Liver (tissue), 9 donors: ENCODE data around the gene HPN. TPM values are rescaled to one million over a fixed set of nuclear protein-coding genes. Genes with fewer than 3 reads are reported as not detected.

Experiments used
- DNase-seq: peaks from one replicate; pipeline ENCODE4 v3.0.0-alpha.2; 2017; ENCODE audit warnings: low spot score
- H3K27ac ChIP-seq, 2 donors: one replicate each; pipeline ENCODE4 v1.7.0; 2013; ENCODE audit warnings: inconsistent platforms in 2 of 2, low read length in 2 of 2, control low read depth in 1 of 2, low read depth in 1 of 2, mild to moderate bottlenecking in 1 of 2
- H3K27me3 ChIP-seq, 4 donors: one replicate each; pipeline versions ENCODE4 v1.6.1 to v1.7.0; 2013; ENCODE audit warnings: low read length in 3 of 4, inconsistent platforms in 1 of 4, mild to moderate bottlenecking in 1 of 4, moderate library complexity in 1 of 4; ENCODE audit not compliant: control insufficient read depth in 4 of 4, insufficient read depth in 4 of 4
- H3K36me3 ChIP-seq, 4 donors: one replicate each; pipeline versions ENCODE4 v1.6.1 to v1.7.0; 2013; ENCODE audit warnings: low read length in 3 of 4, mild to moderate bottlenecking in 3 of 4, low read depth in 1 of 4, moderate library complexity in 1 of 4; ENCODE audit not compliant: control insufficient read depth in 4 of 4, insufficient read depth in 3 of 4
- H3K4me1 ChIP-seq, 4 donors: one replicate each; pipeline versions ENCODE4 v1.6.1 to v1.7.0; 2013; ENCODE audit warnings: low read length in 3 of 4, mild to moderate bottlenecking in 3 of 4, moderate library complexity in 1 of 4; ENCODE audit not compliant: control insufficient read depth in 4 of 4, insufficient read depth in 4 of 4
- H3K4me3 ChIP-seq, 3 donors: one replicate each; pipeline versions ENCODE4 v1.6.1 to v1.7.0; 2013; ENCODE audit warnings: low read length in 3 of 3, control low read depth in 1 of 3, low read depth in 1 of 3, mild to moderate bottlenecking in 1 of 3
- H3K9ac ChIP-seq, 2 donors: one replicate each; pipeline ENCODE4 v1.7.0; 2013; ENCODE audit warnings: low read length in 2 of 2, mild to moderate bottlenecking in 2 of 2, moderate library complexity in 2 of 2, control low read depth in 1 of 2, low read depth in 1 of 2
- H3K9me3 ChIP-seq, 4 donors: one replicate each; pipeline versions ENCODE4 v1.6.1 to v1.7.0; 2013; ENCODE audit warnings: low read length in 3 of 4; ENCODE audit not compliant: control insufficient read depth in 4 of 4
- FOXA1 ChIP-seq: IDR thresholded peaks from 2 replicates; pipeline ENCODE4 v1.6.1; 2016; ENCODE audit warnings: antibody characterized with exemption
- FOXA2 ChIP-seq: IDR thresholded peaks from 2 replicates; pipeline ENCODE4 v1.6.1; 2016; ENCODE audit warnings: antibody characterized with exemption
- HNF4A ChIP-seq, 2 donors: conservative IDR thresholded peaks; 2 replicates each; pipeline ENCODE4 v1.6.1; 2016; ENCODE audit warnings: antibody characterized with exemption in 2 of 2, mild to moderate bottlenecking in 2 of 2
- HNF4G ChIP-seq: IDR thresholded peaks from 2 replicates; pipeline ENCODE4 v1.6.1; 2016; ENCODE audit warnings: antibody characterized with exemption
- NR2F2 ChIP-seq: IDR thresholded peaks from 2 replicates; pipeline ENCODE4 v1.6.1; 2016; ENCODE audit warnings: antibody characterized with exemption
- RXRA ChIP-seq, 2 donors: IDR thresholded peaks; 2 replicates each; pipeline ENCODE4 v1.6.1; 2017 to 2018; ENCODE audit warnings: antibody characterized with exemption in 2 of 2, mild to moderate bottlenecking in 1 of 2
- SP1 ChIP-seq: IDR thresholded peaks from 2 replicates; pipeline ENCODE4 v1.6.1; 2018; ENCODE audit warnings: antibody characterized with exemption, mild to moderate bottlenecking
- TAF1 ChIP-seq: conservative IDR thresholded peaks from 2 replicates; pipeline ENCODE4 v1.6.1; 2016; ENCODE audit warnings: antibody characterized with exemption, mild to moderate bottlenecking
- YY1 ChIP-seq: IDR thresholded peaks from 2 replicates; pipeline ENCODE4 v1.6.1; 2016; ENCODE audit warnings: antibody characterized with exemption, mild to moderate bottlenecking
- WGBS: extraction: QIAGEN DNeasy Blood & Tissue Kit; methylation state at CpG from one replicate; pipeline ENCODE4 v1.1.7; 2013; 5-methylcytosine and 5-hydroxymethylcytosine counted together
- polyA plus RNA-seq, 2 donors: library from polyadenylated mRNA; stranded (reverse) in 1 of 2; unstranded in 1 of 2; fragments of 200-250 nt in 1 of 2; fragments of >200 nt in 1 of 2; fragmentation: Nextera tagmentation in 1 of 2; extraction: Ambion mirVana in 1 of 2; gene quantifications; one replicate each; pipeline versions ENCODE4 v1.2.1 to v1.2.3, GENCODE V29; 2013 to 2015
- total RNA-seq, 2 donors: library from RNA; depleted of rRNA; stranded (reverse); fragments of >200 nt; gene quantifications; one replicate each; pipeline ENCODE4 v1.2.3, GENCODE V29; 2014
- TF ChIP-seq, protein P1 (sequence below): IDR thresholded peaks from 2 replicates; pipeline ENCODE4 v1.6.1; 2016; ENCODE audit warnings: antibody characterized with exemption
- TF ChIP-seq, protein P2 (sequence below): IDR thresholded peaks from 2 replicates; pipeline ENCODE4 v1.6.1; 2016; ENCODE audit warnings: antibody characterized with exemption
- TF ChIP-seq, protein P3 (sequence below): fragments of 150-350 bp; IDR thresholded peaks from 2 replicates; pipeline ENCODE4 v1.5.1; 2017; ENCODE audit warnings: improper control_type of control experiment, low read depth, low read length; ENCODE audit not compliant: missing input control
- donor health status: healthy.
- donor health status: healthy.
- donor health status: healthy.
- donor health status: healthy.
- donor health status: healthy.

The HPN gene
- total and polyA plus RNA-seq, 4 donors: 130 to 535 (median 335) TPM

DNA sequence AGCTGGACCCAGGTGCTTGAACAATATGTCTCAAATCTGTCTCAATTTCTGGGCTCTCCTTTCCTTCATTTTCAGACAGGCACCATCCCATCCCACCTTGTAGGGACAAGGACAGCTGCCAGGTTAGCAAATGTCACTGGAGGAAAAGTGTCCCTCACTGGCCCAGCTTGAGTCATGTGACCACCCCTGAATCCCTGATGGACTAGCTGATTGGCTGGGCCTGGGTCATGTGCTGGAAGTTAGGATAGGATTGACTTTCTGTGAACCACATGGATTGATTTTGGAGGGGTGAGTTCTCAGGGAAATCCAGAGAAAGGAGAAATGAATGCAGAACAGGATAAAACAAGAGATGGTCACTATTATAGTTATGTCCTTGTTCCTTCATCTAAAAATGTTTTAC is 45.9 kb downstream of the HPN start:
- no peak for TF ChIP-seq FOXA1
- TF ChIP-seq FOXA2: no peak
- TF ChIP-seq YY1: no peak
- no peak for TF ChIP-seq TAF1
- TF ChIP-seq, protein P1, sequence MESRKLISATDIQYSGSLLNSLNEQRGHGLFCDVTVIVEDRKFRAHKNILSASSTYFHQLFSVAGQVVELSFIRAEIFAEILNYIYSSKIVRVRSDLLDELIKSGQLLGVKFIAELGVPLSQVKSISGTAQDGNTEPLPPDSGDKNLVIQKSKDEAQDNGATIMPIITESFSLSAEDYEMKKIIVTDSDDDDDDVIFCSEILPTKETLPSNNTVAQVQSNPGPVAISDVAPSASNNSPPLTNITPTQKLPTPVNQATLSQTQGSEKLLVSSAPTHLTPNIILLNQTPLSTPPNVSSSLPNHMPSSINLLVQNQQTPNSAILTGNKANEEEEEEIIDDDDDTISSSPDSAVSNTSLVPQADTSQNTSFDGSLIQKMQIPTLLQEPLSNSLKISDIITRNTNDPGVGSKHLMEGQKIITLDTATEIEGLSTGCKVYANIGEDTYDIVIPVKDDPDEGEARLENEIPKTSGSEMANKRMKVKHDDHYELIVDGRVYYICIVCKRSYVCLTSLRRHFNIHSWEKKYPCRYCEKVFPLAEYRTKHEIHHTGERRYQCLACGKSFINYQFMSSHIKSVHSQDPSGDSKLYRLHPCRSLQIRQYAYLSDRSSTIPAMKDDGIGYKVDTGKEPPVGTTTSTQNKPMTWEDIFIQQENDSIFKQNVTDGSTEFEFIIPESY: no peak
- H3K27ac ChIP-seq: no peak overlapping the region

DNA sequence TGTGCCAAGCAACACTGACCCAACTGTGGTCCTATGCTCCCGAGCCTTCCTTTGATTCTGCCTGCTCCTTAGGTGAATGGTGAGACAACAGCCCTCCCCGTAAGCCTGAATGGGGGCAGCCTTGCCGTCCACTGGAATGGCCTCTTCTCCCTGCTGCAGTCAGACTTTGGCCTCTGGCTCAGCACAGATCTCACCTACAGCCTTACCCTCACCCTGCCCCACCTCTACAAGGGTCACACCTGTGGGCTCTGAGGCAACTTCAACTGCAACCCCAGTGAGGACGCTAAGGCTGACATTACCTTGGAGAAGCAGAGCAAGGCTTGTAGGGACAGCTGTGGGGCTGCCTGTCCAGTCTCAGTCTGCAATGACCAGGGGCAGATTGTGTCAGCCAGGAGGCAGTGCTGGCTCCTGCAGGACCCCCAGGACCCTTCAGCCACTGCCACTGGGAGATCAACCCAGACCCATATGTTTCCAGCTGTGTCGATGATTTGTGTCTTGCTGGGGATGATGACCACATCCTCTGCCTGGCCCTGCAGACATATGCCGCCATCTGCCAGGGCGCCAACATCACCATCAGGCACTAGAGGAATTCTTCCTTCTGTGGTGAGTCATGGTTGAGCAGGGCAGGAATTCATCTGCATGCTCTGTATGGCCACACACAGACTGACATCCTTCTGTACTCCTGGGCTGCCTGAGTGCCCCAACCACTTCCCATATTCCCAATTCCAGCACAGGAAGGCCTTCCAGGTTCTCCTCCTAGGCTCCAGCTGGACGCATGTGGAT is 46.8 kb downstream of the HPN start:
- 82% methylated on average over 8 of the region's 8 CpGs for WGBS
- no peaks in the 10 kb centered on the region for H3K9me3 ChIP-seq
- no peak for DNase-seq
- H3K36me3 ChIP-seq: no peaks in the 10 kb centered on the region
- H3K4me1 ChIP-seq: peaks cover 3 to 28% (median 17%) of the 10 kb centered on the region in 4 donors
- no peak overlapping the region for H3K9ac ChIP-seq
- TF ChIP-seq HNF4A (conservative IDR thresholded peaks at IDR 0.05): peak in 1 of 2 donors; percentile 3
- no peak for TF ChIP-seq HNF4G
- TF ChIP-seq, protein P2, sequence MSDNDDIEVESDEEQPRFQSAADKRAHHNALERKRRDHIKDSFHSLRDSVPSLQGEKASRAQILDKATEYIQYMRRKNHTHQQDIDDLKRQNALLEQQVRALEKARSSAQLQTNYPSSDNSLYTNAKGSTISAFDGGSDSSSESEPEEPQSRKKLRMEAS: no peak
- no peak overlapping the region for H3K4me3 ChIP-seq
- H3K27me3 ChIP-seq: no peaks in the 10 kb centered on the region
- H3K27ac ChIP-seq: no peak overlapping the region

More for the DNA sequence above, 45.9 kb downstream of the HPN start:
- no peaks in the 10 kb centered on the region for H3K36me3 ChIP-seq
- no peaks in the 10 kb centered on the region for H3K27me3 ChIP-seq
- H3K9me3 ChIP-seq: no peaks in the 10 kb centered on the region
- no peak overlapping the region for H3K4me3 ChIP-seq
- no peak for DNase-seq
- H3K4me1 ChIP-seq: peaks cover 3 to 32% (median 18%) of the 10 kb centered on the region in 4 donors
- no peak overlapping the region for H3K9ac ChIP-seq

DNA sequence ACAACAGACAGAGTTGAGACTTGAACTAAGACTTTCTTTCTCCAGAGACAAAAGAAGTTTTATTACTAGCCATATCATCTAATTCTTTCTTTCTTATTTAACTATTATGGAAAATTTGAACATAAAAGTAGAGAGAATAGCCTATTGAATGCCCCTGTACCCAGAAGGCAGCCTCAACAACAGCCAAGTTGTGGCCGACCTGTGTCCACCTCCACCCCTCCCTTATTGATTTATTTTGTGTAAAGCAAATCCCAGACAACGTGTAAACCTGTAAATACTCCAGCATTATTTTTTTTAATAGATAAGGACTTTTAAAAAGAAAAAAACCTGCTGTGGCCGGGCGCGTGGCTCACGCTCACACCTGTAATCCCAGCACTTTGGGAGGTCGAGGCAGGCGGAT is 48.0 kb downstream of the HPN start:
- H3K9ac ChIP-seq: no peak overlapping the region
- H3K9me3 ChIP-seq: no peaks in the 10 kb centered on the region
- H3K27ac ChIP-seq: peak overlapping the region; percentile 80 to 92
- DNase-seq: no peak
- TF ChIP-seq, protein P3, sequence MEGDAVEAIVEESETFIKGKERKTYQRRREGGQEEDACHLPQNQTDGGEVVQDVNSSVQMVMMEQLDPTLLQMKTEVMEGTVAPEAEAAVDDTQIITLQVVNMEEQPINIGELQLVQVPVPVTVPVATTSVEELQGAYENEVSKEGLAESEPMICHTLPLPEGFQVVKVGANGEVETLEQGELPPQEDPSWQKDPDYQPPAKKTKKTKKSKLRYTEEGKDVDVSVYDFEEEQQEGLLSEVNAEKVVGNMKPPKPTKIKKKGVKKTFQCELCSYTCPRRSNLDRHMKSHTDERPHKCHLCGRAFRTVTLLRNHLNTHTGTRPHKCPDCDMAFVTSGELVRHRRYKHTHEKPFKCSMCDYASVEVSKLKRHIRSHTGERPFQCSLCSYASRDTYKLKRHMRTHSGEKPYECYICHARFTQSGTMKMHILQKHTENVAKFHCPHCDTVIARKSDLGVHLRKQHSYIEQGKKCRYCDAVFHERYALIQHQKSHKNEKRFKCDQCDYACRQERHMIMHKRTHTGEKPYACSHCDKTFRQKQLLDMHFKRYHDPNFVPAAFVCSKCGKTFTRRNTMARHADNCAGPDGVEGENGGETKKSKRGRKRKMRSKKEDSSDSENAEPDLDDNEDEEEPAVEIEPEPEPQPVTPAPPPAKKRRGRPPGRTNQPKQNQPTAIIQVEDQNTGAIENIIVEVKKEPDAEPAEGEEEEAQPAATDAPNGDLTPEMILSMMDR: no peak
- TF ChIP-seq RXRA (IDR thresholded peaks at IDR 0.05): peak in 1 of 2 donors; percentile 10
- TF ChIP-seq, protein P1: no peak
- TF ChIP-seq, protein P2: no peak
- TF ChIP-seq SP1: no peak
- TF ChIP-seq NR2F2: no peak
- no peaks in the 10 kb centered on the region for H3K36me3 ChIP-seq
- H3K27me3 ChIP-seq: no peaks in the 10 kb centered on the region
- H3K4me1 ChIP-seq: peaks cover 3 to 28% (median 17%) of the 10 kb centered on the region in 4 donors
- WGBS: 37% methylated on average over 8 of the region's 8 CpGs
- H3K4me3 ChIP-seq: no peak overlapping the region
